Endothelial cell of umbilical vein (primary cell): ENCODE data around the gene CLDN7. TPM values are rescaled to one million over a fixed set of nuclear protein-coding genes. Genes with fewer than 3 reads are reported as not detected.

Experiments used
- BruUV-seq: library from RNA; stranded (reverse); fragments of 400-500 nt; replicated peaks from 2 replicates; lab custom pipeline; 2021; lab: Mats Ljungman, UMichigan
- CTCF ChIA-PET: fragments of 300-600, 350-600 bp; sonication (Branson Sonifier 250); formaldehyde crosslinking; loops from one replicate; lab custom pipeline; 2021; ENCODE audit warnings: antibody characterized with exemption, inconsistent platforms; lab: Charles Lee
- POLR2A ChIA-PET: fragments of 300-600, 350-600 bp; sonication (Branson Sonifier 250); formaldehyde crosslinking; loops from one replicate; lab custom pipeline; 2021; ENCODE audit warnings: antibody characterized with exemption, inconsistent platforms; lab: Charles Lee
- DNase-seq: peaks from one replicate; pipeline ENCODE4 v3.0.0-alpha.2; 2011; ENCODE audit warnings: low read depth, low spot score
- FAIRE-seq: peaks from 2 replicates; lab custom pipeline; 2011; peaks lifted over from hg19 to GRCh38; lab: Jason Lieb, UNC
- H2AFZ ChIP-seq: 2 replicates; pipeline ENCODE4 v1.6.0; 2012; ENCODE audit warnings: low read depth, low read length, control low read depth, inconsistent platforms
- H3K27ac ChIP-seq: 2 replicates; pipeline ENCODE4 v1.5.1; 2011; ENCODE audit warnings: low read depth, mild to moderate bottlenecking, control low read depth, low read length, moderate library complexity; ENCODE audit not compliant: insufficient read depth
- H3K27me3 ChIP-seq, 2 experiments: 2 replicates each; pipeline versions ENCODE4 v1.6.0 to v1.6.1; 2011; ENCODE audit warnings: low read length in 2 of 2, mixed read lengths in 1 of 2; ENCODE audit not compliant: control insufficient read depth in 2 of 2, insufficient read depth in 2 of 2
- H3K36me3 ChIP-seq, 2 experiments: 2 replicates in 1 of 2; 3 replicates in 1 of 2; pipeline ENCODE4 v1.5.1; 2011; ENCODE audit warnings: low read length in 2 of 2, mild to moderate bottlenecking in 1 of 2, moderate library complexity in 1 of 2; ENCODE audit not compliant: control insufficient read depth in 2 of 2, insufficient read depth in 2 of 2; ENCODE audit errors: extremely low read depth in 1 of 2
- H3K4me1 ChIP-seq: 3 replicates; pipeline ENCODE4 v1.5.1; 2011; ENCODE audit warnings: mild to moderate bottlenecking, low read length; ENCODE audit not compliant: control insufficient read depth, insufficient read depth; ENCODE audit errors: extremely low read depth
- H3K4me2 ChIP-seq: 2 replicates; pipeline ENCODE4 v1.6.1; 2011; ENCODE audit warnings: low read length, control low read depth, mixed read lengths; ENCODE audit not compliant: insufficient read depth
- H3K4me3 ChIP-seq, 3 experiments: fragments of 200-600 bp in 1 of 3; sonication (generic), shearing (Covaris generic) in 1 of 3; replicated peaks in 1 of 3; 2 replicates each; pipeline ENCODE4 v1.5.1; 2011 to 2016; ENCODE audit warnings: control low read depth in 3 of 3, low read length in 3 of 3, mild to moderate bottlenecking in 2 of 3, inconsistent platforms in 1 of 3, low read depth in 1 of 3, moderate library complexity in 1 of 3; ENCODE audit not compliant: insufficient read depth in 1 of 3
- H3K79me2 ChIP-seq: 2 replicates; pipeline ENCODE4 v1.6.0; 2012; ENCODE audit warnings: low read length, inconsistent platforms; ENCODE audit not compliant: control insufficient read depth, insufficient read depth
- H3K9ac ChIP-seq: replicated peaks from 2 replicates; pipeline ENCODE3; 2011; ENCODE audit warnings: low read length, control low read depth; ENCODE audit not compliant: insufficient read depth; ENCODE audit errors: extremely low read depth
- H3K9me1 ChIP-seq: replicated peaks from 3 replicates; pipeline ENCODE4 v1.6.0; 2011; ENCODE audit warnings: mild to moderate bottlenecking, low read length; ENCODE audit not compliant: control insufficient read depth, insufficient read depth; ENCODE audit errors: extremely low read depth
- H3K9me3 ChIP-seq: replicated peaks from 2 replicates; pipeline ENCODE4 v1.5.1; 2012; ENCODE audit warnings: low read length, inconsistent platforms; ENCODE audit not compliant: control insufficient read depth, insufficient read depth
- H4K20me1 ChIP-seq: replicated peaks from 2 replicates; pipeline ENCODE3; 2011; ENCODE audit warnings: mild to moderate bottlenecking, low read length; ENCODE audit not compliant: control insufficient read depth, insufficient read depth; ENCODE audit errors: extremely low read depth
- CTCF ChIP-seq, 2 donors: IDR thresholded peaks; 1 replicate in 1 of 2; 2 replicates in 1 of 2; pipeline ENCODE4 v1.5.1; 2011; ENCODE audit warnings: low read length in 2 of 2, mild to moderate bottlenecking in 2 of 2, moderate library complexity in 2 of 2, control low read depth in 1 of 2, inconsistent platforms in 1 of 2, low read depth in 1 of 2; ENCODE audit not compliant: insufficient read depth in 1 of 2; ENCODE audit errors: extremely low read depth in 1 of 2
- EZH2 ChIP-seq: IDR thresholded peaks from 2 replicates; pipeline ENCODE4 v1.6.1; 2012; ENCODE audit warnings: borderline replicate concordance, low read depth, mild to moderate bottlenecking, moderate library complexity, low read length, inconsistent platforms; ENCODE audit not compliant: severe bottlenecking
- FOS ChIP-seq: IDR thresholded peaks from 2 replicates; pipeline ENCODE4 v1.6.1; 2011; ENCODE audit warnings: mild to moderate bottlenecking, low read length, moderate library complexity, borderline replicate concordance; ENCODE audit not compliant: insufficient read depth
- GATA2 ChIP-seq: IDR thresholded peaks from 2 replicates; pipeline ENCODE4 v1.7.0; 2011; ENCODE audit warnings: low read depth, mild to moderate bottlenecking, moderate library complexity, mixed read lengths, low read length; ENCODE audit not compliant: insufficient read length, insufficient read depth
- JUN ChIP-seq: IDR thresholded peaks from 2 replicates; pipeline ENCODE4 v1.6.1; 2011; ENCODE audit warnings: borderline replicate concordance, low read depth; ENCODE audit not compliant: insufficient read length, insufficient read depth
- MYC ChIP-seq: IDR thresholded peaks from one replicate; pipeline ENCODE4 v1.6.1; 2011; ENCODE audit warnings: mild to moderate bottlenecking, low read depth, low read length
- POLR2A ChIP-seq: IDR thresholded peaks from 2 replicates; pipeline ENCODE4 v1.6.1; 2012; ENCODE audit warnings: low read depth, mild to moderate bottlenecking, control low read depth, low read length
- POLR2AphosphoS5 ChIP-seq: IDR thresholded peaks from 2 replicates; pipeline ENCODE4 v1.6.1; 2012; ENCODE audit warnings: low read depth, mild to moderate bottlenecking, control low read depth, low read length, moderate library complexity; ENCODE audit not compliant: insufficient read depth
- dilution Hi-C: fragments of 300-500 bp; cut with MboI; formaldehyde crosslinking; loops from one replicate; pipeline ENCODE4 v1.15.0; 2019; ENCODE audit warnings: low sequenced_read_pairs; ENCODE audit not compliant: extremely low pct_ligation_motif_present
- intact Hi-C: fragments of 100-400 bp; cut with micrococcal nuclease; formaldehyde crosslinking; loops from one replicate; pipeline ENCODE4 v1.10.0; 2022
- polyA plus RNA-seq, 4 experiments: library from polyadenylated mRNA; depleted of rRNA in 3 of 4; stranded (reverse) in 3 of 4; unstranded in 1 of 4; fragments of >200 nt; gene quantifications; 2 replicates each; pipeline versions ENCODE4 v1.2.1 to v1.2.3, GENCODE V29; 2011 to 2012; ENCODE audit warnings: missing spikeins in 1 of 4
- total RNA-seq: library from RNA; stranded (reverse); gene quantifications from 2 replicates; pipeline ENCODE4 v1.2.3, GENCODE V29; 2021
- TF ChIP-seq, protein P1 (sequence below): IDR thresholded peaks from 2 replicates; pipeline ENCODE4 v1.6.1; 2011; ENCODE audit not compliant: insufficient read depth, insufficient read length

Gene CLDN7
- total and polyA plus RNA-seq, 2 donors (not counting 3 experiments of a cell fraction or from before 2014, with no cell fraction given) = 25.4 to 25.7 TPM

- intact Hi-C loops (no loop called here), dilution Hi-C loops (no loop called here)
- no peak for FAIRE-seq
- Histone ChIP-seq H3K9me1 (no peaks in the 10 kb centered on the region), H3K27me3 (peaks cover 20 to 40% of the 10 kb centered on the region in 2 experiments), H3K36me3 (no peaks in the 10 kb centered on the region), H3K79me2 (no peaks in the 10 kb centered on the region), H2AFZ (no peak overlapping the region), H3K4me1 (peaks cover 3% of the 10 kb centered on the region), H4K20me1 (no peaks in the 10 kb centered on the region), H3K4me3 (no peak overlapping the region), H3K27ac (no peak overlapping the region), H3K4me2 (no peak overlapping the region), H3K9me3 (no peaks in the 10 kb centered on the region), H3K9ac (no peak overlapping the region)
- POLR2A ChIA-PET = no interaction called here
- no peak for DNase-seq
- no TSS peak for BruUV-seq
- TF ChIP-seq POLR2AphosphoS5 = no peak
- no peak for TF ChIP-seq POLR2A
- no peak for TF ChIP-seq CTCF (IDR thresholded peaks at IDR 0.05; ENCODE audit: extremely low read depth in 1 of 2, insufficient read depth in 1 of 2, low read depth in 1 of 2, low read length in 2 of 2)
- TF ChIP-seq EZH2 = no peak
- TF ChIP-seq GATA2 = no peak
- no peak for TF ChIP-seq JUN
- no peak for TF ChIP-seq MYC
- TF ChIP-seq, protein P1, sequence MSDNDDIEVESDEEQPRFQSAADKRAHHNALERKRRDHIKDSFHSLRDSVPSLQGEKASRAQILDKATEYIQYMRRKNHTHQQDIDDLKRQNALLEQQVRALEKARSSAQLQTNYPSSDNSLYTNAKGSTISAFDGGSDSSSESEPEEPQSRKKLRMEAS = no peak
- TF ChIP-seq FOS = no peak
- CTCF ChIA-PET = interaction anchor here (1.6 kb wide), 2 partner anchors 10 to 245 kb away, joined by 5 to 9 read pairs; partner anchors contain the start of gene SLC2A4
Observed at GRCh38 chr17:7290685-7291084, 28.4 kb upstream of the CLDN7 start.
